Stimulated activated CD8-positive, alpha-beta memory T cell treated with anti-CD3 and anti-CD28 coated beads, Interleukin-4, amount 100 ng/mL, for 4 hours (primary cell): ENCODE results near the gene XPO5.
"Not testable (repeated sequence)": the region's sequence is repeated elsewhere in the genome, so short reads cannot be mapped to it uniquely, and the experiment has no call there.

Experiments used
- DNase-seq, 2 donors: peaks; one replicate each; pipeline ENCODE4 v3.0.0-alpha.2; 2020; ENCODE audit warnings: low read depth in 2 of 2, low spot score in 1 of 2

Gene XPO5

DNA sequence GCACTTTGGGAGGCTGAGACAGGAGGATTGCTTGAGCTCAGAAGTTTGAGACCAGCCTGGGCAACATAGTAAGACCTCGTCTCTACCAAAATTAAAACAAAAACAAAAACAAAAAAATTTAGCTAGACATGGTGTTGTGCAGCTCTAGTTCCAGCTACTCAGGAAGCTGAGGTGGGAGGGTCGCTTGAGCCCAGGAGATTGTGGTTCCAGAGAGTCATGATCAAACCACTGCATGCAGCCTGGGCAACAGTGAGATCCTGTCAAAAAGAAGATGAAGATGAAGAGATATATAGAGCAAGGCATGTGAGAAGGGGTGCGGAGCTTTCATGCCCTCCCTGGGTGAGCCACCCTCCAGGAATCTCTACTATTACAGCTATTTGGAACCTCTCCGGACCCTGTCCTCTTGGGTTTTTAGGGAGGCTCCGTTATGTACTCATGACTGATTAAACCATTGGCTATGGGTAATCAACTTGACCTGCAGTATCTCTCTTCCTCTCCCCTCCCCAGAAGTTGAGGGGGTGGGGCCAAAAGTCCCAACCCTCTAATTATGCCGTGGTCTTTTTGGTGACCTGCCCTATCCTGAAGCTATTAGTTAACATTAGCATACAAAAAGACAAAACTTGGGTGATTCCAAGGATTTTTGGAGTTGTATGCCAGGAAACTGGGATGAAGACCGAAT lies 9.2 kb upstream of the XPO5 start:
- no peak for DNase-seq

- DNase-seq = no peak
These were observed 7.1 kb upstream of the XPO5 start for GRCh38 chr6:43582911-43583310.

DNA sequence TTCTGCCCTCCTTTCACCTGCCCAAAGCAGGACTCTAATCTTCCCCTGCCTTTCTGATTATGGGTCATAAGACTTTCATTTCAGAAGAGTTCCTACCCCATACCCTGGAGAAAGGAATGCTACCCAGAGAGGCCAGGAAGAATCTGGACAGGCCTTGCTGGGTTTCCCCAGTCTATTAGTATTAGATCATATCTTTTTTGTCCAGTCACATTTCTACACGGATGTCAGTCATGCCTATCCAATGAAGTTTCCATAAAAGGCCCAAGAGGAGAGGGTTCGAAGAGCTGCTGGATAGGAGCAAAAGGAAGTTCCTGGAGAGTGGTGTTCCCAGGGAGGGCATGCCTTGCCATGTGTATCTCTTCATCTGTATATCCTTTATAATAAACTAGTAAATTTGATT lies 3.3 kb upstream of the XPO5 start:
- no peak for DNase-seq

GRCh38 chr6:43578748-43579147 lies 2.9 kb upstream of the XPO5 start:
- DNase-seq = no peak

GRCh38 chr6:43575105-43575771 lies 600 bp downstream of the XPO5 start:
- DNase-seq = peak in 1 of 2 donors; percentile 2

DNA sequence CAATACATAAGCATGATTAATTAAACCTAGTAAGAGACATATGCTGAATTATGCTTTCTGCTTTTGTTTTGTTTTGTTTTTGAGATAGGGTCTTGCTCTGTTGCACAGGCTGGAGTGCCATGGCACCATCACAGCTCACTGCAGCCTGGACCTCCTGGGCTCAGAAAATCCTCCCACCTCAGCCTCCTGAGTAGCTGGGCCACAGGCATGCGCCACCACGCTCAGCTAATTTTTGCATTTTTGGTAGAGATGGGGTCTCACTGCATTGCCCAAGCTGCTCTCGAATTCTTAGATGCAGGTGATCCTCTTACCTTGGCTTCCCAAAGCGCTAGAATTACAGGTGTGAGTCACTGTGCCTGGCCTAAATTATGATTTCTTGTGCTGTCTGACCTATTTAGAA lies 3.8 kb downstream of the XPO5 start:
- DNase-seq = no peak

GRCh38 chr6:43570876-43571441 lies 4.9 kb downstream of the XPO5 start:
- DNase-seq = no peak

GRCh38 chr6:43559328-43559727 lies 16.5 kb downstream of the XPO5 start:
- no peak for DNase-seq

GRCh38 chr6:43557620-43558019 lies 18.2 kb downstream of the XPO5 start:
- not testable (repeated sequence) for DNase-seq

DNA sequence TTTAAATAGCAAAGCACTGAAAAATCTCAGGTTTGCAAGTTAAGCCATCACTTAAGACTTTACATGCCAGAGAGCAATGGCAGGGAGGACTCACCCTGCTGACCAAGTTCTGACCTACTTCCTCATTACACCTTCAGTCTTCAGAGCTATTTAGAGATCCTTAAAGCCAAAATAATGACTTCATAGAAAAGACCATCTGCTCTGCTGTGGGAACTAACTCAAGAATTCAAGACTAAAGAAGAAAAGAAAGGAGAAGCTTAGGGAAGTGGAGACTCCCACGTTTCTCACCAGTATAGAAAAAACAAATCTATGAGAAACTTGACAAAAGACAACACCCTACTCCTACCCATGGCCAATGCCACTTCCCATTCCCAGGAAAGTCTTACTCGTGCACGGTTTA lies 28.6 kb downstream of the XPO5 start:
- DNase-seq = no peak

DNA sequence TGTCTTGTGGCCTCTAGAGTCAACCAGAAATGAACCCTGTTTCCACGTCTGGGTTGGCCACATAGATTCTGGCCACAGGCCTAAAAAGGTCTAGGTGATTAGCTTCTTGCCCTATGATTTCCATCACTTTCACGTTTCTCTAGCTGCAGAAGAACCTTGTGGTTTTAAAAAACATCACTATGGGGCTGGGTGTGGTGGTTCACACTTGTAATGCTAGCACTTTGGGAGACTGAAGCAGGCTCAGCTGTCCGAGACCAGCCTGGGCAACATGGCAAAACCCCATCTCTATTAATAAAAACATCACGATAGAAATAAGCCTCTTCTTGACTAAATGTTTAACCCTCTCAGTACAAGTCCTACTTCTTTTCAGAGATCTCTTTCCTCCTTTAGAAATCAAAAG lies 31.4 kb downstream of the XPO5 start:
- DNase-seq = no peak

DNA sequence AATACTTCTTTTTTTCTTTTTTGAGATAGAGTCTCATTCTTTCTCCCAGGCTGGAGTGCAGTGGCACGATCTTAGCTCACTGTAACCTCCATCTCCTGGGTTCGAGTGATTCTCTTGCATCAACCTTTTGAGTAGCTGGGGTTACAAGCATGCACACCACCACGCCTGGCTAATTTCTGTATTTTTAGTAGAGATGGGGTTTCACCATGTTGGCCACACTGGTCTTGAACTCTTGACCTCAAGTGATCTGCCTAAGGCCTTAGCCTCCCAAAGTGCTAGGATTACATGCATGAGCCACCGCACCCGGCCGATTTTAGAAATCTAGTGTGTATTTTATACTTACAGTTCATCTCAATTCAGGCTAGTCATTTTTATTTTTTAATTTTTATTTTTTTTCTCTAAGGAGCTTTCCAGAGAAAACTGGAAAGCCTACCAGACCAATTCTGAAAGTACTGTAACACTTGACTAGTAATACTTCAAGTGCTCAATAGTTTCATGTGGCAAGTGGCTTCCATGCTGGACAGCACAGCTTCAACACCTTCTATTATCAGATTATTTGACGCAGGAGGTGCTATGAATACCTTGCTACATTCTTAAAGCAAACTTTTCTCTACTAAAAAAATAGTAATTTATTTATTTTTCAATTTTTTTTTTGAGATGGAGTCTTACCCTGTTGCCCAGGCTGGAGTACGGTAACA lies 33.9 kb downstream of the XPO5 start:
- DNase-seq = no peak

GRCh38 chr6:43540507-43540906 lies 35.3 kb downstream of the XPO5 start:
- DNase-seq = no peak

GRCh38 chr6:43539409-43539808 lies 36.4 kb downstream of the XPO5 start:
- not testable (repeated sequence) for DNase-seq

DNA sequence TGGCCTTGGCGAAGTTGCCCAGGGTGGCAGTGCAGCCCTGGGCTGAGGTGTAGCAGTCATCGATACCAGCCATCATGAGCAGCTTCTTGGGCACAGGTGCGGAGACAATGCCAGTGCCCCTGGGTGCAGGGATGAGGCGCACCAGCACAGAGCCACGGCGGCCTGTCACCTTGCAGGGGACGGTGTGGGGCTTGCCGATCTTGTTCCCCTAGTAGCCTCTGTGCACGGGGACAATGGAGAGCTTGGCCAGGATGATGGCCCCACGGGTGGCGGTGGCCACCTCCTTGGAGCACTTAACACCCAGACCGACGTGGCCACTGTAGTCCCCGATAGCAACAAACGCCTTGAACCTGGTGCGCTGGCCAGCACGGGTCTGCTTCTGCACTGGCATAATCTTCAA lies 36.9 kb downstream of the XPO5 start:
- DNase-seq = not testable (repeated sequence)

GRCh38 chr6:43532201-43532600 lies 43.6 kb downstream of the XPO5 start:
- DNase-seq = no peak

DNA sequence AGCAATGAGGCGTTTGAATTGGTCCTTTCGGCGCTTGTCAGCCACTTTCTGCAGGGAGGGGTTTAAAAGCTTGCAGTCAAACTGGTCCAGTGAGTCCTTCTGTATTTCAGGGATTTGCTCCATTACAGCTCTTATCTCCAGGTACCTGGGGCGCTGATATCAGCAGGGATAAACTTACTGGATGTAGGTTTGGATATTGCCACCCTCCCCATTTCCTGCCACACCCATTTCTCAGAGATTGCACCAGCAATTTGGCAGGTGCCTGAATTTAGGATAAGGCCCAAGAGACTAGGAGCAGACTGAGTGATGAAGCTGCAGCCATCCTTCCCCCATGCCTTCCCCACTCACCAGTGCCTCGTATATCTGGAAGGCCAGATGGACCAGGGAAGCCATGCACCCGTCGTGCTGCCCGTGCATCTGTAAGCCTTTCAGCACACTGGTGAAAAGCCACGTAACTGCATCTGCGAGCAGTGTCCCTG lies 51.3 kb downstream of the XPO5 start:
- no peak for DNase-seq

DNA sequence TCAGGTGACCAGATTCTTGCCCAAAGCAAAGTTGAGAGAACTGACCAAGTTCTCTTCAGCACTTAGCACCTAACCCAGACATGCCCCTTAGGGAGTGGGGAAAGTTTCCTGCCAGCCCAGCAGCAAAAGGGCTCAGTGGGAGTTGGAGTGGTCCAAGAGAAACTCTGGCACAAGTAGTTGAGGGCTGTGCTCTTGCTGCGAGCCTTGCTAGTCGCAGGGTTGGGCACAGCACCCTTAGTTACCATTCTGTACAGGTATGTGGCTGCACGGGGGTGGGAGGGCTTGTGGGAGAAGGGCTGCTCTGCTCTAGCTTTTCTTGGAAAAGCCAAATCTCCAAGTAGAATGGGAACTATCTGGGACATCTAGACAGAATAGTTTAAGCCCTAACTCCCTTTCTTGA lies 52.6 kb downstream of the XPO5 start:
- DNase-seq = no peak

GRCh38 chr6:43522547-43523261 lies 53.1 kb downstream of the XPO5 start:
- DNase-seq = no peak

GRCh38 chr6:43521836-43522235 lies 54.0 kb downstream of the XPO5 start:
- no peak for DNase-seq

DNA sequence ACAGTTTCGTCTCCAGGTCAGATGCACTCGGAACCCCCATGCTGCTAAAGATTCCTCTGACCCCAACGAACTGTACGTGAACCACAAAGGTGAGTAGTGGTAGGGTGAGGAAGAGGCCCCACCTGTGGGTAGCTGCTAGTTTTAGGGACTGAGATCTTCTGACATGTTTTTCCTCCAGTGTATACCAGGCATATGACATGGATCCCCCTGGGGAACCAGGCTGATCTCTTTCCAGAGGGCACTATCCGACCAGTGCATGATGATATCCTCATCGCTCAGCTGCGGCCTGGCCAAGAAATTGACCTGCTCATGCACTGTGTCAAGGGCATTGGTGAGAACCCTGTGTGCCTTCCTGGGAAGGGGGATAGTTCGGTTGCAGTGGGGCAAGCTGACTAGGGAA lies 55.7 kb downstream of the XPO5 start:
- DNase-seq = no peak
